ENCODE measurements around the gene SERPINC1.

Gene SERPINC1

DNA sequence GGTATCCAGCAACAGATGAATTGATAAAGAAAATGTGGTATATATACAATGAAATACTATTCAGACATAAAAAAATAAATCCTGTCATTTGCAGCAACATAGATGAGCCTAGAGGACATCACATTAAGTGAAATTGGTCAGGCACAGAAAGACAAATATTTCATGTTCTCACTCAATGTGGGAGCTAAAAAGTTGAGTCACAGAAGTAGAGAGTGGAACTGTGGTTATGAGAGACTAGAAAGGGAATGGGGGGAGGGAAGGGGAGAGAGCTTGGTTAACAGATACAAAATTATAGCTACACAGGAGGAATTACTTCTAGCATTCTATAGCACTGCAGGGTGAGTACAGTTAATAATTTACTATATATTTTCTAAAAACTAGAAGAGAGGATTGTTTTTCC, 37.1 kb upstream of the SERPINC1 start:
- H3K79me2 ChIP-seq (ENCODE audit: insufficient read depth, low read length) = no peaks in the 10 kb centered on the region
- no peak overlapping the region for H2AFZ ChIP-seq (ENCODE audit: low read length)
- no peaks in the 10 kb centered on the region for H3F3A ChIP-seq (ENCODE audit: insufficient read depth, low read length)
- no peaks in the 10 kb centered on the region for H3K9me3 ChIP-seq (ENCODE audit: low read length)
- no peaks in the 10 kb centered on the region for H4K20me1 ChIP-seq (ENCODE audit: insufficient read depth, low read length)
- H3K27ac ChIP-seq (ENCODE audit: low read depth, low read length, poor library complexity, severe bottlenecking) = no peak overlapping the region
- no peak overlapping the region for H3K4me3 ChIP-seq (ENCODE audit: low read depth, low read length, poor library complexity, severe bottlenecking)
- no peak overlapping the region for H3K9ac ChIP-seq (ENCODE audit: low read length)
- TF ChIP-seq, protein P1, sequence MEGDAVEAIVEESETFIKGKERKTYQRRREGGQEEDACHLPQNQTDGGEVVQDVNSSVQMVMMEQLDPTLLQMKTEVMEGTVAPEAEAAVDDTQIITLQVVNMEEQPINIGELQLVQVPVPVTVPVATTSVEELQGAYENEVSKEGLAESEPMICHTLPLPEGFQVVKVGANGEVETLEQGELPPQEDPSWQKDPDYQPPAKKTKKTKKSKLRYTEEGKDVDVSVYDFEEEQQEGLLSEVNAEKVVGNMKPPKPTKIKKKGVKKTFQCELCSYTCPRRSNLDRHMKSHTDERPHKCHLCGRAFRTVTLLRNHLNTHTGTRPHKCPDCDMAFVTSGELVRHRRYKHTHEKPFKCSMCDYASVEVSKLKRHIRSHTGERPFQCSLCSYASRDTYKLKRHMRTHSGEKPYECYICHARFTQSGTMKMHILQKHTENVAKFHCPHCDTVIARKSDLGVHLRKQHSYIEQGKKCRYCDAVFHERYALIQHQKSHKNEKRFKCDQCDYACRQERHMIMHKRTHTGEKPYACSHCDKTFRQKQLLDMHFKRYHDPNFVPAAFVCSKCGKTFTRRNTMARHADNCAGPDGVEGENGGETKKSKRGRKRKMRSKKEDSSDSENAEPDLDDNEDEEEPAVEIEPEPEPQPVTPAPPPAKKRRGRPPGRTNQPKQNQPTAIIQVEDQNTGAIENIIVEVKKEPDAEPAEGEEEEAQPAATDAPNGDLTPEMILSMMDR (IDR thresholded peaks at IDR 0.05; ENCODE audit: low read length) = no peak
- TF ChIP-seq EZH2 (IDR thresholded peaks at IDR 0.05; ENCODE audit: borderline replicate concordance, low read length) = no peak
- H3K4me2 ChIP-seq (ENCODE audit: low read length) = no peak overlapping the region
- no peaks in the 10 kb centered on the region for H3K9me2 ChIP-seq (ENCODE audit: low read depth, low read length)
- H3K36me3 ChIP-seq (ENCODE audit: insufficient read depth, low read length) = peaks cover 64% of the 10 kb centered on the region
- no peaks in the 10 kb centered on the region for H3K4me1 ChIP-seq (ENCODE audit: insufficient read depth, low read length, severe bottlenecking)
- no peaks in the 10 kb centered on the region for H3K27me3 ChIP-seq (ENCODE audit: insufficient read depth, low read length)

DNA sequence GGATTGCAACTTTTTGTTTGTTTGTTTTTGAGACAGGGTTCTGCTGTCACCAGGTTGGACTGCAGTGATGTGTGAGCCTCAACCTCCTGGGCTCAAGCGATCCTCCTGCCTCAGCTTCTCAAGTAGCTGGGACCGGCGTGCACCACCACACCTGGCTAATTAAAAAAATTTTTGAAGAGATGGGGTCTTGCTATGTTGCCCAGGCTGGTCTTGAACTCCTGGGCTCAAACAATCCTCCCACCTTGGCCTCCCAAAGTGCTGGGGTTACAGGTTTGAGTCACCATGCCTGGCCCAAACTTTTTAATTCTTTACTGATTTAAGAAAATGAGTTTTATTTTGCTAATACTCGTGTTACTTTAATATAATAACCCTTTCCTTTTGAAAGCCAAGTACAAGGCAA, 31.5 kb upstream of the SERPINC1 start:
- no peaks in the 10 kb centered on the region for H4K20me1 ChIP-seq (ENCODE audit: insufficient read depth, low read length)
- TF ChIP-seq EZH2 (IDR thresholded peaks at IDR 0.05; ENCODE audit: borderline replicate concordance, low read length) = no peak
- TF ChIP-seq, protein P1 (IDR thresholded peaks at IDR 0.05; ENCODE audit: low read length) = no peak
- H3K9me3 ChIP-seq (ENCODE audit: low read length) = no peaks in the 10 kb centered on the region
- H3K36me3 ChIP-seq (ENCODE audit: insufficient read depth, low read length) = peaks cover 77% of the 10 kb centered on the region
- H3K9me2 ChIP-seq (ENCODE audit: low read depth, low read length) = no peaks in the 10 kb centered on the region
- no peaks in the 10 kb centered on the region for H3K79me2 ChIP-seq (ENCODE audit: insufficient read depth, low read length)
- no peak overlapping the region for H3K4me3 ChIP-seq (ENCODE audit: low read depth, low read length, poor library complexity, severe bottlenecking)
- no peaks in the 10 kb centered on the region for H3F3A ChIP-seq (ENCODE audit: insufficient read depth, low read length)
- H2AFZ ChIP-seq (ENCODE audit: low read length) = no peak overlapping the region
- H3K9ac ChIP-seq (ENCODE audit: low read length) = no peak overlapping the region
- H3K27me3 ChIP-seq (ENCODE audit: insufficient read depth, low read length) = no peaks in the 10 kb centered on the region
- no peaks in the 10 kb centered on the region for H3K4me1 ChIP-seq (ENCODE audit: insufficient read depth, low read length, severe bottlenecking)
- H3K27ac ChIP-seq (ENCODE audit: low read depth, low read length, poor library complexity, severe bottlenecking) = no peak overlapping the region
- H3K4me2 ChIP-seq (ENCODE audit: low read length) = no peak overlapping the region

DNA sequence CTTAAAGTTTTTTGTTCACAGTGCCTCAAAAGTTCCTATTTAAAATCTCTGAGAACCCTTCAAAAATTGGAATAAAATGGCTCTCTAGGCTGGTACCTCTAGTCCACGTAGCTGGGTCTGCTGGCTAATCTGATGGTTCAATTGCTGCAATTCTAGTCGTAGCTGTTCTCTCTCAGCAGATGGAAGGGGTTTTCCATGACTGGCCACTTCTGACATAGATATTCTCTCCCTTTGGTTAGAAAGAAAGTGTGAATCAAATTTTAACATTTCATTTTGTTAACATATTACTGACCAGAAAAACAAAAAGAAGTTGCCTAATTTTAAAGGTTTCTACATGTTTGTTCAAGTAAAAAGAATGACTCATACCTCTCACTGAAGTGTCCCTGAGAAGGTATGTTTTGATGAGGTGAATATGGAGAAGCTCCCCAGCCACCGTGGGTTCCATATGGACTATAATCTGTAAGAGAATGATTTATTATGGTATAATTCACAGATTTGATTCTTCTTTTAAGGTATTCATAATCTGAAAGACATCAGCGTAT, 29.3 kb upstream of the SERPINC1 start:
- H3K9me3 ChIP-seq (ENCODE audit: low read length) = no peaks in the 10 kb centered on the region
- H3K4me2 ChIP-seq (ENCODE audit: low read length) = no peak overlapping the region
- no peak overlapping the region for H3K27ac ChIP-seq (ENCODE audit: low read depth, low read length, poor library complexity, severe bottlenecking)
- no peaks in the 10 kb centered on the region for H4K20me1 ChIP-seq (ENCODE audit: insufficient read depth, low read length)
- H3K4me1 ChIP-seq (ENCODE audit: insufficient read depth, low read length, severe bottlenecking) = no peaks in the 10 kb centered on the region
- H3K9me2 ChIP-seq (ENCODE audit: low read depth, low read length) = no peaks in the 10 kb centered on the region
- H3K79me2 ChIP-seq (ENCODE audit: insufficient read depth, low read length) = no peaks in the 10 kb centered on the region
- no peaks in the 10 kb centered on the region for H3K27me3 ChIP-seq (ENCODE audit: insufficient read depth, low read length)
- H2AFZ ChIP-seq (ENCODE audit: low read length) = no peak overlapping the region
- no peak overlapping the region for H3K4me3 ChIP-seq (ENCODE audit: low read depth, low read length, poor library complexity, severe bottlenecking)
- no peaks in the 10 kb centered on the region for H3F3A ChIP-seq (ENCODE audit: insufficient read depth, low read length)
- TF ChIP-seq, protein P1 (IDR thresholded peaks at IDR 0.05; ENCODE audit: low read length) = no peak
- no peak for TF ChIP-seq EZH2 (IDR thresholded peaks at IDR 0.05; ENCODE audit: borderline replicate concordance, low read length)
- H3K36me3 ChIP-seq (ENCODE audit: insufficient read depth, low read length) = peaks cover 88% of the 10 kb centered on the region
- H3K9ac ChIP-seq (ENCODE audit: low read length) = no peak overlapping the region

Data from OCI-LY1 (cell line).